ENCODE measurements around the gene NLRC5.
"Not testable (repeated sequence)": the region's sequence is repeated elsewhere in the genome, so short reads cannot be mapped to it uniquely, and the experiment has no call there.

NLRC5 gene

GRCh38 chr16:57004387-57005250 lies 15.3 kb downstream of the NLRC5 start:
- H3K4me3 ChIP-seq (ENCODE audit: low read depth, low read length): no peak overlapping the region
- TF ChIP-seq, protein P1, sequence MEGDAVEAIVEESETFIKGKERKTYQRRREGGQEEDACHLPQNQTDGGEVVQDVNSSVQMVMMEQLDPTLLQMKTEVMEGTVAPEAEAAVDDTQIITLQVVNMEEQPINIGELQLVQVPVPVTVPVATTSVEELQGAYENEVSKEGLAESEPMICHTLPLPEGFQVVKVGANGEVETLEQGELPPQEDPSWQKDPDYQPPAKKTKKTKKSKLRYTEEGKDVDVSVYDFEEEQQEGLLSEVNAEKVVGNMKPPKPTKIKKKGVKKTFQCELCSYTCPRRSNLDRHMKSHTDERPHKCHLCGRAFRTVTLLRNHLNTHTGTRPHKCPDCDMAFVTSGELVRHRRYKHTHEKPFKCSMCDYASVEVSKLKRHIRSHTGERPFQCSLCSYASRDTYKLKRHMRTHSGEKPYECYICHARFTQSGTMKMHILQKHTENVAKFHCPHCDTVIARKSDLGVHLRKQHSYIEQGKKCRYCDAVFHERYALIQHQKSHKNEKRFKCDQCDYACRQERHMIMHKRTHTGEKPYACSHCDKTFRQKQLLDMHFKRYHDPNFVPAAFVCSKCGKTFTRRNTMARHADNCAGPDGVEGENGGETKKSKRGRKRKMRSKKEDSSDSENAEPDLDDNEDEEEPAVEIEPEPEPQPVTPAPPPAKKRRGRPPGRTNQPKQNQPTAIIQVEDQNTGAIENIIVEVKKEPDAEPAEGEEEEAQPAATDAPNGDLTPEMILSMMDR (IDR thresholded peaks at IDR 0.05; ENCODE audit: low read depth, low read length): no peak
- DNase-seq (ENCODE audit: low read depth, low spot score): no peak
- in situ Hi-C loops (cut with HindIII; ENCODE audit: low sequenced_read_pairs): no loop called here

- DNase-seq (ENCODE audit: low read depth, low spot score); in situ Hi-C loops (cut with HindIII; ENCODE audit: low sequenced_read_pairs); H3K4me3 ChIP-seq (ENCODE audit: low read depth, low read length): not testable (repeated sequence)
These were observed 16.2 kb downstream of the NLRC5 start for GRCh38 chr16:57005597-57005996.

DNA sequence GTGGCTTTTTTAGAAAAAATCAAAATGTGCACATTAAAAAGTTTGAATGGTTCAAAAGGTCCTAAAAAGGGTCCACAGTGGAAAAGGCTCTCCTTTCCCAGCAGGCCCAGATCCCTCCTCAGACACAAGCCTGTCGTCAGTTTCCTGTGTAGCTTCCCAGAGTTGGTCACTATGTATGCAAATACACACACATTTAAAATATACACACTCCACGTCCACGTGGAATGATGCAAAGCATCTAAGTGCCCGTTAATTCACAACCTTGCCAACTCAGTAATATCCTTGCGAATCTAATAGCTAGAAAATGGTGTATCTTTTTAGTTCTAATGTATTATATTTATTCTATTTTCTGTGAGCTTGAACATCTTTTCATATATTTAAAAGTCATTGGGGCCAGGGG lies 17.7 kb downstream of the NLRC5 start:
- TF ChIP-seq, protein P1 (IDR thresholded peaks at IDR 0.05; ENCODE audit: low read depth, low read length): no peak
- DNase-seq (ENCODE audit: low read depth, low spot score): no peak
- in situ Hi-C loops (cut with HindIII; ENCODE audit: low sequenced_read_pairs): no loop called here
- no peak overlapping the region for H3K4me3 ChIP-seq (ENCODE audit: low read depth, low read length)

DNA sequence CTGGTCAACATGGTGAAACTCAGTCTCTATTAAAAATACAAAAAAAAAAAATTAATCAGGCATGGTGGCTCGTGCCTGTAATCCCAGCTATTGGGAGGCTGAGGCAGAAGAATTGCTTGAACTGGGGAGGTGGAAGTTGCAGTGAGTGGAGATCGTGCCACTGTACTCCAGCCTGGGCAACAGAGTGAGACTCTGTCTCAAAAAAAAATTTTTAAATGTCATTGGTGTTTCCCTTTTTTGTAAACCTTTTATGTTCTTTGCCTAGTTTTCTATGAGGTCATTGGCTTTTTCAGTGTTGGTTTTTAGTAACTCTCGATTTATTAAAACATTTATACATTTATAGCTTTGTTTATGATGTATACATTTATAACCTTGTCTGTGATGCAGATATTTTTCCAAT lies 18.2 kb downstream of the NLRC5 start:
- no peak overlapping the region for H3K4me3 ChIP-seq (ENCODE audit: low read depth, low read length)
- TF ChIP-seq, protein P1 (IDR thresholded peaks at IDR 0.05; ENCODE audit: low read depth, low read length): no peak
- DNase-seq (ENCODE audit: low read depth, low spot score): no peak
- in situ Hi-C loops (cut with HindIII; ENCODE audit: low sequenced_read_pairs): no loop called here

DNA sequence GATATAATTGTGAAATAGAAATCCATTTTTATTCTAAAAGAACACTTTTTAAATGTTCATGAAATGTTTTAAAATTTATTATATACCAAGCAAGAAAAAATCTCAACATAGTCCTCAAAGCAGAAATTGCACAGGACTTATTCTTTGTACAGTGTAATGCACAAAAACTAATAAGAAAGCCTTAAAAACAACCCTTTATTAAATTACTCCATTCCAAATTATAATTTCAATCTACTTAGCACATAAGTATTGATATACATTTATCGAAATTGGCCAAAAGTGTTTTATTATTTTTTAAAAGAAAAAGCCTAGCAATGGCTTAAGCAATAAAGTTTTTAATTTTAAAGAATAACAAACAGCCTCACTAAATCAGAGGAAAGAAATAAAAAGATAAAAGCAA lies 19.1 kb downstream of the NLRC5 start:
- no peak overlapping the region for H3K4me3 ChIP-seq (ENCODE audit: low read depth, low read length)
- no peak for DNase-seq (ENCODE audit: low read depth, low spot score)
- in situ Hi-C loops (cut with HindIII; ENCODE audit: low sequenced_read_pairs): no loop called here
- TF ChIP-seq, protein P1 (IDR thresholded peaks at IDR 0.05; ENCODE audit: low read depth, low read length): no peak

GRCh38 chr16:57009643-57010170 lies 20.4 kb downstream of the NLRC5 start:
- DNase-seq (ENCODE audit: low read depth, low spot score): no peak
- in situ Hi-C loops (cut with HindIII; ENCODE audit: low sequenced_read_pairs): no loop called here
- H3K4me3 ChIP-seq (ENCODE audit: low read depth, low read length): no peak overlapping the region
- TF ChIP-seq, protein P1 (IDR thresholded peaks at IDR 0.05; ENCODE audit: low read depth, low read length): no peak

DNA sequence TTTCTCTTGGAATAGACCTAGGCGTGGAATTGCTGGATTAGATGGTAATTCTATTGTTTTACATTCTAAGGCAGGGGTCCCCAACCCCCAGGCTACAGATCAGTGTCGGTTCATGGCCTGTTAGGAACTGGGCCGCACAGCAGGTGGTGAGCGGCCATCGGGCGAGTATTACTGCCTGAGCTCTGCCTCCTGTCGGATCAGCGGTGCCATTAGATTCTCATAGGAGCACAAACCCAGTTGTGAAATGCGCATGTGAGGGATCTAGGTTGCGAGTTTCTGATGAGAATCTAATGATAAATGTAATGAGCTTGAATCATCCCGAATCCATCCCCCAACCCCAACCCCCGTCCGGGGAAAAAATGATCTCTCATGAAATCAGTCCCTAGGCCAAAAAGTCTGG lies 23.0 kb downstream of the NLRC5 start:
- TF ChIP-seq, protein P1 (IDR thresholded peaks at IDR 0.05; ENCODE audit: low read depth, low read length): no peak
- H3K4me3 ChIP-seq (ENCODE audit: low read depth, low read length): no peak overlapping the region
- DNase-seq (ENCODE audit: low read depth, low spot score): no peak
- in situ Hi-C loops (cut with HindIII; ENCODE audit: low sequenced_read_pairs): no loop called here
